Measurements from ENCODE around the gene FOXA3. TPM values are rescaled to one million over a fixed set of nuclear protein-coding genes. Genes with fewer than 3 reads are reported as not detected.

FOXA3 gene
- total and polyA plus RNA-seq, 2 experiments from 2014 or later, result 14.6 to 18.6 TPM

- Histone ChIP-seq H3K36me3 (replicated peaks; ENCODE audit: insufficient read depth, low read depth) (no peaks in the 10 kb centered on the region), H3K4me2 (no peak overlapping the region), H3K79me2 (peaks cover 42% of the 10 kb centered on the region), H3K9me2 (replicated peaks; ENCODE audit: insufficient read depth) (no peaks in the 10 kb centered on the region), H3K27ac (no peak overlapping the region), H2AFZ (no peak overlapping the region), H4K20me1 (ENCODE audit: insufficient read depth, poor library complexity, severe bottlenecking) (peaks cover 8% of the 10 kb centered on the region), H3K4me3 (no peak overlapping the region), H3K4me1 (ENCODE audit: insufficient read depth) (no peaks in the 10 kb centered on the region), H3K9me3 (ENCODE audit: low read depth) (no peaks in the 10 kb centered on the region), H3K27me3 (no peaks in the 10 kb centered on the region)
- WGBS (ENCODE audit: low lambda C conversion rate, missing lambda C conversion rate), result 97% methylated on average over 16 of the region's 16 CpGs
- no peak for TF ChIP-seq EZH2 (IDR thresholded peaks at IDR 0.05; ENCODE audit: borderline replicate concordance)
- no peak for TF ChIP-seq CTCF (IDR thresholded peaks at IDR 0.05; ENCODE audit: poor library complexity)
- TF ChIP-seq EZH2phosphoT487 (IDR thresholded peaks at IDR 0.05; ENCODE audit: low read depth, severe bottlenecking, unreplicated experiment), result no peak
- DNase-seq (ENCODE audit: low spot score), result no peak
Observed at GRCh38 chr19:45854167-45854778, 9.9 kb upstream of the FOXA3 start.

- H3K4me3 ChIP-seq, result no peak overlapping the region
- H4K20me1 ChIP-seq (ENCODE audit: insufficient read depth, poor library complexity, severe bottlenecking), result no peaks in the 10 kb centered on the region
- peaks cover 6% of the 10 kb centered on the region for H3K4me1 ChIP-seq (ENCODE audit: insufficient read depth)
- no peaks in the 10 kb centered on the region for H3K36me3 ChIP-seq (replicated peaks; ENCODE audit: insufficient read depth, low read depth)
- no peaks in the 10 kb centered on the region for H3K9me2 ChIP-seq (replicated peaks; ENCODE audit: insufficient read depth)
- no peak for TF ChIP-seq EZH2phosphoT487 (IDR thresholded peaks at IDR 0.05; ENCODE audit: low read depth, severe bottlenecking, unreplicated experiment)
- no peak for TF ChIP-seq CTCF (IDR thresholded peaks at IDR 0.05; ENCODE audit: poor library complexity)
- TF ChIP-seq EZH2 (IDR thresholded peaks at IDR 0.05; ENCODE audit: borderline replicate concordance), result no peak
- H3K79me2 ChIP-seq, result peaks cover 72% of the 10 kb centered on the region
- 90% methylated on average over 15 of the region's 15 CpGs for WGBS (ENCODE audit: low lambda C conversion rate, missing lambda C conversion rate)
- no peak overlapping the region for H2AFZ ChIP-seq
- peaks cover 13% of the 10 kb centered on the region for H3K27me3 ChIP-seq
- H3K9me3 ChIP-seq (ENCODE audit: low read depth), result no peaks in the 10 kb centered on the region
- H3K4me2 ChIP-seq, result no peak overlapping the region
- peak overlapping the region; percentile 88 for H3K27ac ChIP-seq
- no peak for DNase-seq (ENCODE audit: low spot score)
Observed at GRCh38 chr19:45860359-45861259, 3.5 kb upstream of the FOXA3 start.

- H3K27me3 ChIP-seq, result peaks cover 13% of the 10 kb centered on the region
- peak overlapping the region; percentile 44 for H2AFZ ChIP-seq
- WGBS (ENCODE audit: low lambda C conversion rate, missing lambda C conversion rate), result under 1% methylated on average over 11 of the region's 11 CpGs
- H3K27ac ChIP-seq, result peak overlapping the region; percentile 88
- TF ChIP-seq CTCF (IDR thresholded peaks at IDR 0.05; ENCODE audit: poor library complexity) (no peak), EZH2phosphoT487 (IDR thresholded peaks at IDR 0.05; ENCODE audit: low read depth, severe bottlenecking, unreplicated experiment) (no peak), EZH2 (IDR thresholded peaks at IDR 0.05; ENCODE audit: borderline replicate concordance) (no peak)
- no peaks in the 10 kb centered on the region for H3K9me2 ChIP-seq (replicated peaks; ENCODE audit: insufficient read depth)
- H4K20me1 ChIP-seq (ENCODE audit: insufficient read depth, poor library complexity, severe bottlenecking), result no peaks in the 10 kb centered on the region
- H3K4me3 ChIP-seq, result peak overlapping the region; percentile 47
- H3K36me3 ChIP-seq (replicated peaks; ENCODE audit: insufficient read depth, low read depth), result no peaks in the 10 kb centered on the region
- H3K9me3 ChIP-seq (ENCODE audit: low read depth), result no peaks in the 10 kb centered on the region
- DNase-seq (ENCODE audit: low spot score), result no peak
- peak overlapping the region; percentile 74 for H3K4me2 ChIP-seq
- peaks cover 6% of the 10 kb centered on the region for H3K4me1 ChIP-seq (ENCODE audit: insufficient read depth)
- peaks cover 74% of the 10 kb centered on the region for H3K79me2 ChIP-seq
Observed at GRCh38 chr19:45862271-45862563, 1.9 kb upstream of the FOXA3 start.
